HEK293 (cell line): Measurements from ENCODE around the gene UBAP2.
"Not testable (repeated sequence)": the region's sequence is repeated elsewhere in the genome, so short reads cannot be mapped to it uniquely, and the experiment has no call there.

Experiments used
- CTCF ChIA-PET: fragments of 350-600 bp; formaldehyde crosslinking; extraction: SDS; loops from one replicate; lab custom pipeline; 2021; ENCODE audit warnings: antibody characterized with exemption; lab: Yijun Ruan, JAX
- POLR2A ChIA-PET: fragments of 300-600 bp; formaldehyde crosslinking; extraction: SDS; loops from one replicate; lab custom pipeline; 2020; ENCODE audit warnings: antibody characterized with exemption, inconsistent platforms; lab: Yijun Ruan, JAX
- H3K27ac ChIP-seq: fragments of 200-500 bp; sonication (Bioruptor generic); 2 replicates; pipeline ENCODE4 v1.5.1; 2014; ENCODE audit warnings: low read depth, low read length, control low read depth, inconsistent platforms; ENCODE audit errors: extremely low read depth
- H3K36me3 ChIP-seq, 2 experiments: fragments of 200-500 bp in 1 of 2; sonication (Bioruptor generic) in 1 of 2; 1 replicate in 1 of 2; 2 replicates in 1 of 2; pipeline ENCODE4 v1.5.1; 2014 to 2017; ENCODE audit warnings: inconsistent platforms in 2 of 2, low read length in 2 of 2; ENCODE audit not compliant: control insufficient read depth in 2 of 2, insufficient read depth in 1 of 2
- H3K4me1 ChIP-seq: fragments of 200-500 bp; sonication (Bioruptor generic); 2 replicates; pipeline ENCODE4 v1.5.1; 2014; ENCODE audit warnings: mild to moderate bottlenecking, low read length, inconsistent platforms; ENCODE audit not compliant: control insufficient read depth, insufficient read depth
- H3K4me3 ChIP-seq: 2 replicates; pipeline ENCODE4 v1.5.1; 2011; ENCODE audit warnings: low read depth, mild to moderate bottlenecking, control low read depth, low read length, moderate library complexity
- H3K9me3 ChIP-seq: fragments of 200-500 bp; sonication (Bioruptor generic); 2 replicates; pipeline ENCODE4 v1.5.1; 2014; ENCODE audit warnings: low read depth, low read length, inconsistent platforms; ENCODE audit not compliant: control insufficient read depth, insufficient read depth
- GLIS2 ChIP-seq: fragments of 450-650 bp; formaldehyde crosslinking; IDR thresholded peaks from 2 replicates; pipeline ENCODE4 v1.5.1; 2016; ENCODE audit warnings: missing biosample characterization, missing genetic modification characterization
- ZBTB7A ChIP-seq: fragments of 450-650 bp; formaldehyde crosslinking; IDR thresholded peaks from 2 replicates; pipeline ENCODE4 v1.5.1; 2016; ENCODE audit warnings: low read depth, missing biosample characterization, missing genetic modification characterization
- ZNF214 ChIP-seq: fragments of 450-650 bp; formaldehyde crosslinking; IDR thresholded peaks from 2 replicates; pipeline ENCODE4 v1.5.1; 2017; ENCODE audit warnings: missing biosample characterization, mild to moderate bottlenecking, missing genetic modification characterization, borderline replicate concordance
- ZNF404 ChIP-seq: fragments of 450-650 bp; formaldehyde crosslinking; IDR thresholded peaks from 2 replicates; pipeline ENCODE4 v1.5.1; 2017; ENCODE audit warnings: missing biosample characterization, missing genetic modification characterization
- ZNF426 ChIP-seq: fragments of 450-650 bp; formaldehyde crosslinking; IDR thresholded peaks from 2 replicates; pipeline ENCODE4 v1.5.1; 2017; ENCODE audit warnings: missing biosample characterization, missing genetic modification characterization, mild to moderate bottlenecking, inconsistent platforms, moderate library complexity
- ZNF624 ChIP-seq: fragments of 450-650 bp; formaldehyde crosslinking; IDR thresholded peaks from 2 replicates; pipeline ENCODE4 v1.5.1; 2017; ENCODE audit warnings: missing biosample characterization, missing genetic modification characterization
- ZNF658 ChIP-seq: fragments of 450-650 bp; formaldehyde crosslinking; IDR thresholded peaks from 2 replicates; pipeline ENCODE4; 2016; ENCODE audit warnings: missing biosample characterization, missing genetic modification characterization
- TF ChIP-seq, protein P1 (sequence below): fragments of 450-650 bp; formaldehyde crosslinking; IDR thresholded peaks from 2 replicates; pipeline ENCODE4 v1.5.1; 2016; ENCODE audit warnings: missing biosample characterization, missing genetic modification characterization
- TF ChIP-seq, protein P2 (sequence below): fragments of 450-650 bp; formaldehyde crosslinking; IDR thresholded peaks from 2 replicates; pipeline ENCODE4 v1.5.1; 2016; ENCODE audit warnings: missing biosample characterization, missing genetic modification characterization
- TF ChIP-seq, protein P3 (sequence below): fragments of 450-650 bp; formaldehyde crosslinking; IDR thresholded peaks from 2 replicates; pipeline ENCODE4 v1.5.1; 2016; ENCODE audit warnings: missing biosample characterization, missing genetic modification characterization, low read depth

Gene UBAP2

DNA sequence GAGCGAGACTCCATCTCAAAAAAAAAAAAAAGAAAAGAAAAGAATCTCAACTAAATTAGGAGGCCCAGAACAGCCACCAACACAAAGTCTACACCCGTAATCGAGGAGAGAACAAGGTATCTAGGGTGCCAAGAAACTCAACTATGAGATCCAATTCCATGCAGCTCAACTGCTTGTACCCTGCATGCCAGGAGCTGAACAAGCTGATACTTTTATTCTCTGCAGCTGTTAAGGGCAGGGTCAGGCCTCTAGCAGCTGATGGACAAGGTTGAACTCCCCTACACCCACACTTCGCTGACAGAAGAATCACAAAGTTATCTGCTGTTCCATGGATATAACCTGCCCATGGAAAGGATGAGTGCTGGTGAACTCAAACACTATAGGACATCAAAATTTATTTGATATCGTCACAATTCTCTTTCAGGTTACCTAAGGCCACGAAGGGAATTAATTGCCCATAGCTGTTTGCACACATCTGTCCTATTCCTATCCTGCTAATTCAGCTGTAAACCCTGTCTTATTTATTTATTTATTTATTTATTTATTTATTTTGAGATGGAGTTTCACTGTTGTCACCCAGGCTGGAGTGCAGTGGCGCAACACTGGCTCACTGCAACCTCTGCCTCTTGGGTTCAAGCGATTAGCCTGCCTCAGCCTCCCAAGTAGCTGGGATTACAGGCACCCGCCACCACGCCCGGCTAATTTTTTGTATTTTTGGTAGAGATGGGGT is 20.7 kb downstream of the UBAP2 start (continued):
- TF ChIP-seq, protein P1, sequence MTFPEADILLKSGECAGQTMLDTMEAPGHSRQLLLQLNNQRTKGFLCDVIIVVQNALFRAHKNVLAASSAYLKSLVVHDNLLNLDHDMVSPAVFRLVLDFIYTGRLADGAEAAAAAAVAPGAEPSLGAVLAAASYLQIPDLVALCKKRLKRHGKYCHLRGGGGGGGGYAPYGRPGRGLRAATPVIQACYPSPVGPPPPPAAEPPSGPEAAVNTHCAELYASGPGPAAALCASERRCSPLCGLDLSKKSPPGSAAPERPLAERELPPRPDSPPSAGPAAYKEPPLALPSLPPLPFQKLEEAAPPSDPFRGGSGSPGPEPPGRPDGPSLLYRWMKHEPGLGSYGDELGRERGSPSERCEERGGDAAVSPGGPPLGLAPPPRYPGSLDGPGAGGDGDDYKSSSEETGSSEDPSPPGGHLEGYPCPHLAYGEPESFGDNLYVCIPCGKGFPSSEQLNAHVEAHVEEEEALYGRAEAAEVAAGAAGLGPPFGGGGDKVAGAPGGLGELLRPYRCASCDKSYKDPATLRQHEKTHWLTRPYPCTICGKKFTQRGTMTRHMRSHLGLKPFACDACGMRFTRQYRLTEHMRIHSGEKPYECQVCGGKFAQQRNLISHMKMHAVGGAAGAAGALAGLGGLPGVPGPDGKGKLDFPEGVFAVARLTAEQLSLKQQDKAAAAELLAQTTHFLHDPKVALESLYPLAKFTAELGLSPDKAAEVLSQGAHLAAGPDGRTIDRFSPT (tag by site-specific recombination), result no peak
- TF ChIP-seq ZNF426 (tag by site-specific recombination) (peak; percentile 35; the same call in 1 of the 2 replicates), ZBTB7A (tag by site-specific recombination) (no peak)

DNA sequence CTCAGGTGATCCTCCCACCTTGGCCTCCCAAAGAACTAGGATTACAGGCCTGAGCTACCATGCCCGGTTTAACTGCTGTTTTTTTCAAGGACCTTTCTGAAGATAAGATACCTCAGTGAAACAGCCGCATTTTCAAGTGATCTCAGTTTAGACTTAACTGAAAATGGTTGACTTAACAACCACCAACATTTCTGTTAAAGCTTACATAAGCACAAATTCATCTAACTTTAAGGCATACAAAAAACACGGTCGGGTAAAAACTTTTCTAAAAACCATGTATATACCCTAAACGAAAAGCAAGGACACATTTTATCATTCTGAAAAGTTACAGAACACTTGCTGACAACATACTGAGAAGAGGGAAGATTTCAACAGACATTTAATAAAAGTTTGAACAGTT is 22.9 kb downstream of the UBAP2 start:
- H3K9me3 ChIP-seq, result no peaks in the 10 kb centered on the region
- TF ChIP-seq ZNF658 (tag by site-specific recombination) (no peak), GLIS2 (tag by site-specific recombination) (no peak)
- TF ChIP-seq, protein P2, sequence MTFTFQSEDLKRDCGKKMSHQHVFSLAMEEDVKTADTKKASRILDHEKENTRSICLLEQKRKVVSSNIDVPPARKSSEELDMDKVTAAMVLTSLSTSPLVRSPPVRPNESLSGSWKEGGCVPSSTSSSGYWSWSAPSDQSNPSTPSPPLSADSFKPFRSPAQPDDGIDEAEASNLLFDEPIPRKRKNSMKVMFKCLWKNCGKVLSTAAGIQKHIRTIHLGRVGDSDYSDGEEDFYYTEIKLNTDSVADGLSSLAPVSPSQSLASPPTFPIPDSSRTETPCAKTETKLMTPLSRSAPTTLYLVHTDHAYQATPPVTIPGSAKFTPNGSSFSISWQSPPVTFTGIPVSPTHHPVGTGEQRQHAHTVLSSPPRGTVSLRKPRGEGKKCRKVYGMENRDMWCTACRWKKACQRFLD (tag by site-specific recombination), result no peak
- H3K4me3 ChIP-seq, result no peak overlapping the region
- H3K27ac ChIP-seq, result no peak overlapping the region
- ChIA-PET CTCF (interaction anchor here (0.6 to 1.8 kb wide), 6 partner anchors 9 to 213 kb away, joined by 3 to 8 read pairs (median 4); no protein-coding TSS in a partner anchor), POLR2A (interaction anchor here (2.9 kb wide), 1 partner anchor 23 kb away, joined by 8 read pairs; the partner anchor contains the start of gene UBAP2)
- peaks cover 0 to 11% of the 10 kb centered on the region in 2 experiments; a peak in 2 of 3 replicates for H3K36me3 ChIP-seq
- no peaks in the 10 kb centered on the region for H3K4me1 ChIP-seq

DNA sequence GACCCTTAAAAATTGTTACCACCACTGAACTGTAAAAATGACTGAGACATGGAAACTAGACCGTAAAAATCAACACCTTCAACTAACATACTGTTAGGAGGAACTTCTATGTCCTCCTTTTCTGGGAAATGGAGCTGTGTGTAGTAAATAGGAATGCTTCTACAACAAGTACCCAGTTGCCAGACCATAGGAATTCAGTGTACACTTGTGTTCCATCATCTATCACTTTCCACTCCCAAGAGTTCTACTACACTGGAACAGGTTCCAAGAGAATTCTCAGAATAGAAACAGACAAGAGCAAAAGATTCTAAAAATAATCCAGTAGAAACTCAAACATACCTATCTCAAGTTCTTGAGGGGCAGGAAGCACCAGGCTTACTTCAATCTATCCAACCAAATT is 23.6 kb downstream of the UBAP2 start:
- POLR2A ChIA-PET, result interaction anchor here (2.9 kb wide), 1 partner anchor 23 kb away, joined by 8 read pairs; the partner anchor contains the start of gene UBAP2
- TF ChIP-seq ZNF404 (tag by site-specific recombination) (no peak), ZNF624 (tag by site-specific recombination) (no peak), ZNF214 (no peak)
- TF ChIP-seq, protein P3, sequence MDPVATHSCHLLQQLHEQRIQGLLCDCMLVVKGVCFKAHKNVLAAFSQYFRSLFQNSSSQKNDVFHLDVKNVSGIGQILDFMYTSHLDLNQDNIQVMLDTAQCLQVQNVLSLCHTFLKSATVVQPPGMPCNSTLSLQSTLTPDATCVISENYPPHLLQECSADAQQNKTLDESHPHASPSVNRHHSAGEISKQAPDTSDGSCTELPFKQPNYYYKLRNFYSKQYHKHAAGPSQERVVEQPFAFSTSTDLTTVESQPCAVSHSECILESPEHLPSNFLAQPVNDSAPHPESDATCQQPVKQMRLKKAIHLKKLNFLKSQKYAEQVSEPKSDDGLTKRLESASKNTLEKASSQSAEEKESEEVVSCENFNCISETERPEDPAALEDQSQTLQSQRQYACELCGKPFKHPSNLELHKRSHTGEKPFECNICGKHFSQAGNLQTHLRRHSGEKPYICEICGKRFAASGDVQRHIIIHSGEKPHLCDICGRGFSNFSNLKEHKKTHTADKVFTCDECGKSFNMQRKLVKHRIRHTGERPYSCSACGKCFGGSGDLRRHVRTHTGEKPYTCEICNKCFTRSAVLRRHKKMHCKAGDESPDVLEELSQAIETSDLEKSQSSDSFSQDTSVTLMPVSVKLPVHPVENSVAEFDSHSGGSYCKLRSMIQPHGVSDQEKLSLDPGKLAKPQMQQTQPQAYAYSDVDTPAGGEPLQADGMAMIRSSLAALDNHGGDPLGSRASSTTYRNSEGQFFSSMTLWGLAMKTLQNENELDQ (tag by site-specific recombination), result no peak

DNA sequence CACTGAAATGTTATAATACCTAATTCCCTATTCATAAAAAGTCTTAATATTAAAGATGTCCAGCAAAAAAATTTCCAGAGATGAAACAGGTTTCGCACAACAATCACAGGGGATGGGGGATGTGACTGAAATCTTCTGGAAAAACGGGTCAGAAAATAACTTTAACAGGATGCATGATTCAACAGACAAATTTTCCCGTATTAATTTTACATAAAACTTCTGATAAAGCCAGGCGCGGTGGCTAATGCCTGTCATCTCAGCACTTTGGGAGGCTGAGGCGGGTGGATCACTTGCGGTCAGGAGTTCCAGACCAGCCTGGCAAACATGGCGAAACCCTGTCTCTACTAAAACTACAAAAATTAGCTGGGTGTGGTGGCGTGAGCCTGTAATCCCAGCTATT is 24.2 kb downstream of the UBAP2 start:
- H3K4me1 ChIP-seq, POLR2A ChIA-PET, H3K27ac ChIP-seq, H3K4me3 ChIP-seq, H3K9me3 ChIP-seq: not testable (repeated sequence)
- H3K36me3 ChIP-seq, result peaks cover 0 to 11% of the 10 kb centered on the region in 2 experiments; a peak in 2 of 3 replicates
- CTCF ChIA-PET, result interaction anchor here (1.2 kb wide), 1 partner anchor 212 kb away, joined by 3 read pairs; no protein-coding TSS in a partner anchor

More for the DNA sequence above, 23.6 kb downstream of the UBAP2 start:
- H3K4me3 ChIP-seq, result no peak overlapping the region
- H3K4me1 ChIP-seq, result no peaks in the 10 kb centered on the region
- H3K27ac ChIP-seq, result no peak overlapping the region
- H3K9me3 ChIP-seq, result no peaks in the 10 kb centered on the region
- H3K36me3 ChIP-seq, result peaks cover 0 to 11% of the 10 kb centered on the region in 2 experiments; a peak in 2 of 3 replicates
- CTCF ChIA-PET, result interaction anchor here (0.6 to 1.8 kb wide), 5 partner anchors 8 to 213 kb away, joined by 3 to 8 read pairs (median 5); no protein-coding TSS in a partner anchor
